ENCODE measurements around the gene BICRAL.

DNA sequence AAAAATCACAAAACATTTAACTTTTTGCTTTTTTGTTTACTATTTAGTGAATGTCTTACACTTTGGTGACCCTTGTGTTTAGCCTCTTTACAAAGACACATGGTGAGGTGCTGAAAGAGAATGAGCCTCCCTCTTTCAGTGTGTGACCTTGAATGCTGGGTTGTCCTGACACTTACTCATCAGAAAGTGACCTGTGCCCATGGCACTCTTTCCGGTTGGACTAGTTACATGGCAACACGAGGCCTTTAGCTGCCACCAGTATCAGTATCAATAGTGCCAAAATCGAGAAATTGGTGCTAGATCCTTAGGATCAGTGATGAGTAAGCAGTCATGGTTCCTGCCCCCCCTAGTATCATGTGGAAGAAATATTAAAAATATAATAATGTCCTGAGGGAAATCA lies 95.8 kb downstream of the BICRAL start:
- TF ChIP-seq POLR2A (IDR thresholded peaks at IDR 0.05) (no peak), POLR2AphosphoS5 (IDR thresholded peaks at IDR 0.05) (no peak)
- TF ChIP-seq, protein P1, sequence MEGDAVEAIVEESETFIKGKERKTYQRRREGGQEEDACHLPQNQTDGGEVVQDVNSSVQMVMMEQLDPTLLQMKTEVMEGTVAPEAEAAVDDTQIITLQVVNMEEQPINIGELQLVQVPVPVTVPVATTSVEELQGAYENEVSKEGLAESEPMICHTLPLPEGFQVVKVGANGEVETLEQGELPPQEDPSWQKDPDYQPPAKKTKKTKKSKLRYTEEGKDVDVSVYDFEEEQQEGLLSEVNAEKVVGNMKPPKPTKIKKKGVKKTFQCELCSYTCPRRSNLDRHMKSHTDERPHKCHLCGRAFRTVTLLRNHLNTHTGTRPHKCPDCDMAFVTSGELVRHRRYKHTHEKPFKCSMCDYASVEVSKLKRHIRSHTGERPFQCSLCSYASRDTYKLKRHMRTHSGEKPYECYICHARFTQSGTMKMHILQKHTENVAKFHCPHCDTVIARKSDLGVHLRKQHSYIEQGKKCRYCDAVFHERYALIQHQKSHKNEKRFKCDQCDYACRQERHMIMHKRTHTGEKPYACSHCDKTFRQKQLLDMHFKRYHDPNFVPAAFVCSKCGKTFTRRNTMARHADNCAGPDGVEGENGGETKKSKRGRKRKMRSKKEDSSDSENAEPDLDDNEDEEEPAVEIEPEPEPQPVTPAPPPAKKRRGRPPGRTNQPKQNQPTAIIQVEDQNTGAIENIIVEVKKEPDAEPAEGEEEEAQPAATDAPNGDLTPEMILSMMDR (IDR thresholded peaks at IDR 0.05), result no peak

All from breast epithelium (tissue), 3 donors.